Mesenchymal stem cell (in vitro differentiated cells and primary cell): Measurements from ENCODE around the gene UVSSA.

Experiments
- DNase-seq: peaks from one replicate; pipeline ENCODE4 v3.0.0-alpha.2; 2013
- H2AFZ ChIP-seq: one replicate; pipeline ENCODE4 v1.6.1; 2013; ENCODE audit warnings: low read depth, mild to moderate bottlenecking, control low read depth, inconsistent platforms, low read length, moderate library complexity
- H2AK5ac ChIP-seq: 2 replicates; pipeline ENCODE4 v1.6.1; 2013; ENCODE audit warnings: low read length, moderate library complexity, mild to moderate bottlenecking, inconsistent platforms; ENCODE audit not compliant: severe bottlenecking
- H2BK120ac ChIP-seq: one replicate; pipeline ENCODE4 v1.6.1; 2013; ENCODE audit warnings: low read depth, mild to moderate bottlenecking, inconsistent platforms, low read length, moderate library complexity
- H2BK12ac ChIP-seq, 2 experiments: one replicate each; pipeline ENCODE4 v1.6.1; 2013; ENCODE audit warnings: inconsistent platforms in 2 of 2, low read length in 2 of 2, mild to moderate bottlenecking in 2 of 2, moderate library complexity in 2 of 2, control low read depth in 1 of 2
- H2BK15ac ChIP-seq: one replicate; pipeline ENCODE4 v1.6.1; 2013; ENCODE audit warnings: mild to moderate bottlenecking, low read depth, inconsistent platforms; ENCODE audit not compliant: poor library complexity, severe bottlenecking
- H2BK5ac ChIP-seq: 2 replicates; pipeline ENCODE4 v1.6.1; 2013; ENCODE audit warnings: low read depth, mild to moderate bottlenecking, low read length, control low read depth, inconsistent platforms; ENCODE audit not compliant: poor library complexity, severe bottlenecking
- H3K14ac ChIP-seq, 2 experiments: one replicate each; pipeline ENCODE4 v1.6.1; 2013; ENCODE audit warnings: inconsistent platforms in 2 of 2, low read length in 2 of 2, control low read depth in 1 of 2, mild to moderate bottlenecking in 1 of 2, moderate library complexity in 1 of 2
- H3K18ac ChIP-seq, 2 experiments: one replicate each; pipeline ENCODE4 v1.6.1; 2013; ENCODE audit warnings: inconsistent platforms in 2 of 2, low read length in 2 of 2, control low read depth in 1 of 2, low read depth in 1 of 2, mild to moderate bottlenecking in 1 of 2
- H3K23ac ChIP-seq, 2 experiments: one replicate each; pipeline ENCODE4 v1.6.1; 2013; ENCODE audit warnings: inconsistent platforms in 2 of 2, low read length in 2 of 2, mild to moderate bottlenecking in 2 of 2, moderate library complexity in 2 of 2, control low read depth in 1 of 2
- H3K27ac ChIP-seq: 2 replicates; pipeline ENCODE4 v1.5.1; 2013; ENCODE audit warnings: mild to moderate bottlenecking, moderate library complexity, low read length, control low read depth, inconsistent platforms; ENCODE audit not compliant: poor library complexity, severe bottlenecking
- H3K27me3 ChIP-seq, 2 experiments: 2 replicates each; pipeline versions ENCODE4 v1.6.1 to v1.7.0; 2013; ENCODE audit warnings: low read length in 2 of 2, mild to moderate bottlenecking in 2 of 2, moderate library complexity in 2 of 2, control low read depth in 1 of 2, inconsistent platforms in 1 of 2; ENCODE audit not compliant: control insufficient read depth in 1 of 2, insufficient read depth in 1 of 2
- H3K36me3 ChIP-seq, 2 experiments: 2 replicates each; pipeline versions ENCODE4 v1.6.1 to v1.7.0; 2013; ENCODE audit warnings: low read length in 2 of 2, control low read depth in 1 of 2, inconsistent platforms in 1 of 2, low read depth in 1 of 2, mild to moderate bottlenecking in 1 of 2; ENCODE audit not compliant: insufficient read depth in 2 of 2, control insufficient read depth in 1 of 2
- H3K4ac ChIP-seq, 2 experiments: one replicate each; pipeline ENCODE4 v1.6.1; 2013; ENCODE audit warnings: inconsistent platforms in 2 of 2, low read length in 2 of 2, mild to moderate bottlenecking in 2 of 2, moderate library complexity in 2 of 2, control low read depth in 1 of 2, low read depth in 1 of 2
- H3K4me1 ChIP-seq: 2 replicates; pipeline ENCODE4 v1.6.1; 2013; ENCODE audit warnings: low read depth, low read length, control low read depth; ENCODE audit not compliant: control insufficient read depth, insufficient read depth
- H3K4me2 ChIP-seq: 2 replicates; pipeline ENCODE4 v1.6.1; 2013; ENCODE audit warnings: low read length, mild to moderate bottlenecking, inconsistent platforms; ENCODE audit not compliant: poor library complexity, severe bottlenecking
- H3K4me3 ChIP-seq, 2 experiments: 2 replicates each; pipeline versions ENCODE4 v1.5.1 to v1.7.0; 2013; ENCODE audit warnings: low read length in 2 of 2, mild to moderate bottlenecking in 2 of 2, control low read depth in 1 of 2, low read depth in 1 of 2; ENCODE audit not compliant: insufficient read depth in 1 of 2
- H3K79me1 ChIP-seq: replicated peaks from 2 replicates; pipeline ENCODE4 v1.6.1; 2013; ENCODE audit warnings: mild to moderate bottlenecking, control low read depth, low read length, inconsistent platforms; ENCODE audit not compliant: poor library complexity, severe bottlenecking
- H3K9ac ChIP-seq: 2 replicates; pipeline ENCODE4 v1.7.0; 2013; ENCODE audit warnings: mild to moderate bottlenecking, low read length, moderate library complexity
- H3K9me3 ChIP-seq: 2 replicates; pipeline ENCODE4 v1.7.0; 2013; ENCODE audit warnings: mild to moderate bottlenecking, low read length; ENCODE audit not compliant: control insufficient read depth
- H4K8ac ChIP-seq: one replicate; pipeline ENCODE4 v1.6.1; 2013; ENCODE audit warnings: inconsistent platforms, mild to moderate bottlenecking, low read length, moderate library complexity
- H4K91ac ChIP-seq: one replicate; pipeline ENCODE4 v1.6.1; 2013; ENCODE audit warnings: mild to moderate bottlenecking, low read length, inconsistent platforms
- WGBS: methylation state at CpG from one replicate; pipeline ENCODE4 v1.1.7; 2013; ENCODE audit warnings: mixed read lengths; 5-methylcytosine and 5-hydroxymethylcytosine counted together

Gene UVSSA

GRCh38 chr4:1329408-1330371 is 17.3 kb upstream of the UVSSA start:
- Histone ChIP-seq H3K27ac (peak overlapping the region; percentile 88), H3K4me3 (no peak overlapping the region), H2BK120ac (no peak overlapping the region), H3K4me2 (no peak overlapping the region), H3K9ac (no peak overlapping the region), H2AK5ac (peak overlapping the region; percentile 89), H3K23ac (no peak overlapping the region), H3K4ac (no peak overlapping the region), H2AFZ (no peak overlapping the region), H4K91ac (no peak overlapping the region), H2BK5ac (peak overlapping the region; percentile 77), H2BK15ac (no peak overlapping the region), H3K18ac (no peak overlapping the region), H3K27me3 (no peaks in the 10 kb centered on the region), H3K9me3 (peaks cover 6% of the 10 kb centered on the region), H3K4me1 (peaks cover 43% of the 10 kb centered on the region), H3K36me3 (peaks cover 83 to 91% of the 10 kb centered on the region in 2 experiments), H2BK12ac (no peak overlapping the region), H4K8ac (no peak overlapping the region), H3K14ac (no peak overlapping the region), H3K79me1 (peaks cover 50% of the 10 kb centered on the region)
- DNase-seq, result no peak
- WGBS, result 95% methylated on average over 33 of the region's 34 CpGs

- H3K9me3 ChIP-seq, result peaks cover under 1% of the 10 kb centered on the region
- H3K27ac ChIP-seq, result peak overlapping the region; percentile 52
- no peak overlapping the region for H3K23ac ChIP-seq
- peak overlapping the region; percentile 47 for H2BK5ac ChIP-seq
- no peak overlapping the region for H3K4ac ChIP-seq
- no peak overlapping the region for H4K91ac ChIP-seq
- WGBS, result 96% methylated on average over 33 of the region's 34 CpGs
- no peak overlapping the region for H3K9ac ChIP-seq
- H2BK120ac ChIP-seq, result no peak overlapping the region
- no peak overlapping the region for H4K8ac ChIP-seq
- H2AFZ ChIP-seq, result no peak overlapping the region
- no peak for DNase-seq
- H2BK15ac ChIP-seq, result no peak overlapping the region
- peaks cover 44% of the 10 kb centered on the region for H3K79me1 ChIP-seq
- no peaks in the 10 kb centered on the region for H3K27me3 ChIP-seq
- H3K4me3 ChIP-seq, result no peak overlapping the region
- H3K4me2 ChIP-seq, result no peak overlapping the region
- no peak overlapping the region for H3K18ac ChIP-seq
- no peak overlapping the region for H3K14ac ChIP-seq
- H2BK12ac ChIP-seq, result no peak overlapping the region
- H3K36me3 ChIP-seq, result peaks cover 80 to 82% of the 10 kb centered on the region in 2 experiments
- peak overlapping the region; percentile 47 for H2AK5ac ChIP-seq
- H3K4me1 ChIP-seq, result peaks cover 43% of the 10 kb centered on the region
Observed at GRCh38 chr4:1330761-1331590, 16.0 kb upstream of the UVSSA start.

- H2AK5ac ChIP-seq, result no peak overlapping the region
- no peak for DNase-seq
- no peak overlapping the region for H2BK5ac ChIP-seq
- H3K27me3 ChIP-seq, result no peaks in the 10 kb centered on the region
- H3K79me1 ChIP-seq, result peaks cover 43% of the 10 kb centered on the region
- H3K9me3 ChIP-seq, result peaks cover 9% of the 10 kb centered on the region
- H3K14ac ChIP-seq, result no peak overlapping the region
- H3K18ac ChIP-seq, result no peak overlapping the region
- no peak overlapping the region for H3K4ac ChIP-seq
- WGBS, result 97% methylated on average over 21 of the region's 21 CpGs
- no peak overlapping the region for H3K27ac ChIP-seq
- no peak overlapping the region for H2AFZ ChIP-seq
- no peak overlapping the region for H4K91ac ChIP-seq
- no peak overlapping the region for H3K4me2 ChIP-seq
- no peak overlapping the region for H3K23ac ChIP-seq
- no peak overlapping the region for H2BK12ac ChIP-seq
- H3K4me3 ChIP-seq, result no peak overlapping the region
- no peak overlapping the region for H2BK120ac ChIP-seq
- H3K9ac ChIP-seq, result no peak overlapping the region
- peaks cover 80 to 82% of the 10 kb centered on the region in 2 experiments for H3K36me3 ChIP-seq
- H4K8ac ChIP-seq, result no peak overlapping the region
- no peak overlapping the region for H2BK15ac ChIP-seq
- peaks cover 43% of the 10 kb centered on the region for H3K4me1 ChIP-seq
Observed at GRCh38 chr4:1331591-1332353, 15.2 kb upstream of the UVSSA start.
